ENCODE measurements around the gene GMPPA.

GMPPA gene

DNA sequence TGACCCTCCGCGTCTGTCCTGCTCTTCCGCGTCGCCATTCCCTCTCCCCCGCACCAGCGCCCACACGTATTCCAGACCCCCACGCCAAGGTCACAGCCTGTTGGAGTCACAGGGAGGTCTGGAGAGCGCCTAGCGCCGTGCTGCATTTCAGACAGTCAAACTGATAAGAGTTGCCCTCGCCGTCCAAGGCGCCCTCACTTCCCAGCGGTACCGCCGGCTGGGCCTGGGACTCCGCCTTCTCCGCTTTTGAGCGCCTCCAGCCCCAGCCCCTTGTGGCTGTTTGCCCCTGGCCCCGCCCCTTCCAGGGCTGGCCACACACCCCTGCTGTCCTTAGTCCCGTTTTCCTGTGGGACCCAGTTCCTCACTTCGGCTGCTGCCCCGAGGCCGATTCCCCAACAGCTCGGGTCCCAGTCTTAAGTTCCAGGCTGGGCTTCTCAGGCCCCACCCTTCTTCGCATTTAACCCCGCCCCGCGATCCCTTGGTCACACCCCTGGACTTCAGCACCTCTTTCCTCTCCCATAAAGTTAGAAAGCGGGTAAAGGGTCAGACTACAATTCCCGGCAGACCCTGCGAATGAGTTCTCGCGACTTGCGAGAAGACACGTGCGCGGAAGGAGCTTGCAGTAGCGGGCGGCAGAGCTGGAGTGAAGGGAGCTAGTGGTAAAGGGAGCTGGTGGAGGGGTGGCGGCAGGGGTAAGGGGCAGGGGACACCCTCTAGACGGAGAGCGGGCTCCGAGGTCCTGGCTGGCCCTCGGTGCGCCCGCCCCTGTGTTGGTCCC lies at the start of gene GMPPA:
Gene GMPPA (plus strand): TSS at position 612 of the 778 bp plus-strand sequence. CDS start 1,085 bp downstream, outside the sequence.
- TF ChIP-seq GATA1 (IDR thresholded peaks at IDR 0.05; ENCODE audit: low read depth, low read length) (no peak), POLR2A (IDR thresholded peaks at IDR 0.05; ENCODE audit: low read length) (peak; percentile 66)
- DNase-seq, result peak; percentile 97

DNA sequence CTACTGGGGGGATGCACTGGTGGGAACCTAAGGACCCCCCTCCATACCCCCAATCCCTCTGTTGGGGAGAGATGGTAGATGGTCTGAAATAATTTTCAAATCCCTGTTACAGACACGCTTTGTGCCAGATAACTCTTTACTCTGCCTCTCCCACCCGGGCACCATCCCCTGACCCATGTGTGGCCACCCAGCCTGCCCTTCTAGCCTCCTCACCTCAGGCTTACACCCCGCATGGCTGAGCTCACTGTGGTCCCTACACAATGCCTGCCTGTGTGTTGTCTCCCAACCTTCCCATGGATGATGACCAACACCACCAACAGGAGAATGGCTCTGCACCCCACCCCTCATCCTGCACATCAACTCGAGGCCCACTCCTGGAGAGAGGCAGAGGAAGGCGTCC lies 49.1 kb upstream of the GMPPA start:
- TF ChIP-seq GATA1 (IDR thresholded peaks at IDR 0.05; ENCODE audit: low read depth, low read length) (no peak), POLR2A (IDR thresholded peaks at IDR 0.05; ENCODE audit: low read length) (no peak)
- no peak for DNase-seq

GRCh38 chr2:219451661-219452360 lies 46.9 kb upstream of the GMPPA start:
- no peak for TF ChIP-seq POLR2A (IDR thresholded peaks at IDR 0.05; ENCODE audit: low read length)
- TF ChIP-seq GATA1 (IDR thresholded peaks at IDR 0.05; ENCODE audit: low read depth, low read length), result no peak
- DNase-seq, result no peak

DNA sequence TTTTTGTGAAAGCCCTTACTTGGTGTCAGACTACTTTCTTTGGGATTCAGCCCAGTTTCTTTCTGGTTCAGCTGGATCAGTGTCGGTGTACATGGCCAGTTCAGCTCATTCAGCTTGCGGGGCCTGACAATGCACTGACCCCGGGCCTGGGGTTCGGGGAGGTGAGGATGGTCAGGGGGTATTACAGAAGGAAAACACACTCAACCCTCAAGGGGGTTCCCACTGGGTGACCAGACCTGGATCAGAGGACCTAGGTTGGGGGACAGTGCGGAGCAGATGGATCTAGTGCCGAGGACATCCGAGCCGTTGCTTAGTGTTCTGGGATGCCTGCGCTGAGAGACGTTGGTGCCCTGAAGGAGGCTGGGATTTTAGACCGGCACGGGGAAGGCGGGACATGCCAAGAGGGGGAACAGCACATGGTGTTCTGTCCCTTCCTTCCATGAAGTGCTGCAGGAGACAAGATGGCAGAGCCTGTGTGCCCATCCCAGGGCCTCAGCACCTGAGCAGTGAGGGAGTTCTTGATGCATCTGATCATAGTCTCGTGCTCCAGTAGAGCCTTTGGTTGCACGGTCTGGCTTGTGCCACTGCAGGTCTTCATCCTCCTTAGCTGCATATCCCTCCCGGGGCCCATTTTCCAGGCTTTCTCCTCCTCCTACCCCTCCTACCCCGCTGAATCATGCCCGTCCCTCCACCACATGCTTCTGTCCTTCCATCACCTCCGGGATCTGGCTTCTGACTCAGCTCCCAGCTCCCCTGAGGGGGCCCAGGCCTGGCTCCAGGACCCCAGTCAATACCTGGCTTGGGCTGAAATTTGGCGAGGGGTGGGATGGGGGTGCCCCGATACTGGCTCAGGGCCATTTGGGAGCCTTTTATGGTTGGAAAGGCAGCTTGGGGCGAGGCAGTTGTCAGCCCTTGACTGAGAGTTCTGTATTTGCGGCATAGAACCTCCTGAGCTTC lies 46.1 kb upstream of the GMPPA start:
- DNase-seq, result no peak
- TF ChIP-seq POLR2A (IDR thresholded peaks at IDR 0.05; ENCODE audit: low read length) (no peak), GATA1 (IDR thresholded peaks at IDR 0.05; ENCODE audit: low read depth, low read length) (no peak)

GRCh38 chr2:219453671-219454590 lies 44.8 kb upstream of the GMPPA start:
- DNase-seq, result no peak

GRCh38 chr2:219455581-219455980 lies 43.1 kb upstream of the GMPPA start:
- TF ChIP-seq GATA1 (IDR thresholded peaks at IDR 0.05; ENCODE audit: low read depth, low read length) (no peak), POLR2A (IDR thresholded peaks at IDR 0.05; ENCODE audit: low read length) (no peak)
- no peak for DNase-seq

More at GRCh38 chr2:219453671-219454590, 44.8 kb upstream of the GMPPA start:
- TF ChIP-seq POLR2A (IDR thresholded peaks at IDR 0.05; ENCODE audit: low read length) (no peak), GATA1 (IDR thresholded peaks at IDR 0.05; ENCODE audit: low read depth, low read length) (no peak)

GRCh38 chr2:219457784-219458369 lies 40.8 kb upstream of the GMPPA start:
- TF ChIP-seq GATA1 (IDR thresholded peaks at IDR 0.05; ENCODE audit: low read depth, low read length) (no peak), POLR2A (IDR thresholded peaks at IDR 0.05; ENCODE audit: low read length) (no peak)
- peak in 1 of 2 experiments; percentile 20 for DNase-seq

GRCh38 chr2:219458996-219459395 lies 39.7 kb upstream of the GMPPA start:
- no peak for DNase-seq
- TF ChIP-seq POLR2A (IDR thresholded peaks at IDR 0.05; ENCODE audit: low read length) (no peak), GATA1 (IDR thresholded peaks at IDR 0.05; ENCODE audit: low read depth, low read length) (no peak)

GRCh38 chr2:219459460-219460311 lies 39.0 kb upstream of the GMPPA start:
- DNase-seq, result peak; percentile 40 to 65
- TF ChIP-seq GATA1 (IDR thresholded peaks at IDR 0.05; ENCODE audit: low read depth, low read length) (no peak), POLR2A (IDR thresholded peaks at IDR 0.05; ENCODE audit: low read length) (no peak)

DNA sequence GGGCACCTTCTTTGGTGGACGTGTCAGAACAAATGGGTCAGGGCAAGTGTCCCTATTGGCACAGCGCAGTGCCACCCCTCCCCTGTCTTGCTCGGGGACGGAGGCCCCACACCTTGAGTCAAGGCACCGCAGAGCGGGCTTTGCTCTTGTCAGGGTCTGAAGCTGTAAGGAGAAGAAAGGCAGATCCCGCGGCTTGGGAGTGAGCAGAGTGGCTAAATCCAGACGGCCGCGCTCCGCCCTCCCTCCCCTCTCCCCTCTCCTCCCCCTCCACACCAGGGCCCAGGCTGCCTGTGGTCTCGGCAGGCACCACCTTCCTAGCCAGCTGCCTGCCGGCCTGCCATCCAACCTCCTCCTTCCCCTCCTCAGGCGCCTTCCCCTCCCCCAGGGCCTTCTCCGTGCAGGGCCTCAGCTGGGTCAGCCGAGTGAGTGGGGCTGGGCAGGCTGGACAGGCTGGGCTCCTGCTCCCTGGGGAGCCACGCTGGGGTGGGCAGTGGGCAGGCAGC lies 38.2 kb upstream of the GMPPA start:
- DNase-seq, result no peak
- no peak for TF ChIP-seq POLR2A (IDR thresholded peaks at IDR 0.05; ENCODE audit: low read length)
- TF ChIP-seq GATA1 (IDR thresholded peaks at IDR 0.05; ENCODE audit: low read depth, low read length), result no peak

DNA sequence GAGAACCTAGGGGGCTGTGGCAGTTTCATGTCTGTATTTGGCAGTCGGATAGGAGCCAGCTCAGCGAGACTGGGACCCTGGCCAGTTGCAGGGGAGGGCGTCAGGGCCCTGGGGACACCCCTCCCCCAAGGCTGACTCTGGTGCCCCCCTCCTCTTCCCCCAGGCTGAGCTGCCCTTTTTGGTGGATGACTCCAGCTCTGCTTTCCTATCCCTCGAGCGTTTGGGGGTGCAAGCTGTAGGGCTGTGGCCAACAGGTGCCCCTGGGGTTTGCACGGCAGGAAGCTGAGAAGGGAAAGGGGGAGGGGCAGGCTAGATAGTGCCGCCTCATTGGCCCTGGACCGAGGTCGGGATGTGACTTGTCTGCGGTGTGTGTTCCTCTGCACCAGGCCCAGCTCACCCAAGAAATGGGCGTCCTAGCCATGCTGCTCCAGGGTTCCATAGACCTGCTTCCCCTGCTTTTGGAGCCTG lies 37.6 kb upstream of the GMPPA start:
- no peak for DNase-seq
- TF ChIP-seq GATA1 (IDR thresholded peaks at IDR 0.05; ENCODE audit: low read depth, low read length) (no peak), POLR2A (IDR thresholded peaks at IDR 0.05; ENCODE audit: low read length) (no peak)
